OCI-LY7 (cell line): ENCODE measurements around the gene SLC25A21. TPM values are rescaled to one million over a fixed set of nuclear protein-coding genes. Genes with fewer than 3 reads are reported as not detected.
"Not testable (repeated sequence)": the region's sequence is repeated elsewhere in the genome, so short reads cannot be mapped to it uniquely, and the experiment has no call there.

ENCODE experiments used
- BruUV-seq: library from RNA; stranded (reverse); fragments of 400-500 nt; replicated peaks from 2 replicates; lab custom pipeline; 2021; lab: Mats Ljungman, UMichigan
- CTCF ChIA-PET: fragments of 300-600 bp; sonication (Branson Sonifier 250); formaldehyde crosslinking; loops from one replicate; lab custom pipeline; 2022; ENCODE audit warnings: antibody characterized with exemption; ENCODE audit not compliant: unreplicated experiment; lab: Charles Lee
- POLR2A ChIA-PET: fragments of 300-600 bp; sonication (Branson Sonifier 250); formaldehyde crosslinking; loops from one replicate; lab custom pipeline; 2022; ENCODE audit warnings: antibody characterized with exemption; lab: Charles Lee
- DNase-seq: peaks from one replicate; pipeline ENCODE4 v3.0.0-alpha.2; 2015; ENCODE audit warnings: low spot score
- H2AFZ ChIP-seq: fragments of 200-600 bp; sonication (generic), shearing (Covaris generic); 2 replicates; pipeline ENCODE4 v1.6.1; 2014; ENCODE audit warnings: mild to moderate bottlenecking, antibody characterized with exemption, low read length, moderate library complexity
- H3K27ac ChIP-seq: fragments of 200-600 bp; sonication (generic); 2 replicates; pipeline ENCODE4 v1.5.1; 2014; ENCODE audit warnings: mixed run types, low read depth, mild to moderate bottlenecking, moderate library complexity, low read length, inconsistent platforms; ENCODE audit not compliant: poor library complexity, severe bottlenecking
- H3K36me3 ChIP-seq: fragments of 200-600 bp; sonication (generic); 2 replicates; pipeline ENCODE4 v1.6.1; 2014; ENCODE audit warnings: mild to moderate bottlenecking, antibody characterized with exemption, low read length, moderate library complexity, mixed read lengths; ENCODE audit not compliant: insufficient read depth
- H3K4me1 ChIP-seq: fragments of 200-600 bp; sonication (generic); 2 replicates; pipeline ENCODE4 v1.5.1; 2014; ENCODE audit warnings: mild to moderate bottlenecking, low read length; ENCODE audit not compliant: insufficient read depth, poor library complexity, severe bottlenecking
- H3K4me2 ChIP-seq: fragments of 200-600 bp; sonication (generic); 2 replicates; pipeline ENCODE4 v1.6.1; 2014; ENCODE audit warnings: mild to moderate bottlenecking, low read length
- H3K4me3 ChIP-seq: fragments of 200-600 bp; sonication (generic); 2 replicates; pipeline ENCODE4 v1.5.1; 2014; ENCODE audit warnings: mild to moderate bottlenecking, low read depth, low read length; ENCODE audit not compliant: poor library complexity, severe bottlenecking
- H3K79me2 ChIP-seq: fragments of 200-600 bp; sonication (generic); 2 replicates; pipeline ENCODE4 v1.6.1; 2016; ENCODE audit warnings: low read depth, mild to moderate bottlenecking, low read length, moderate library complexity, mixed read lengths; ENCODE audit not compliant: insufficient read depth
- H3K9me2 ChIP-seq: fragments of 200-600 bp; sonication (generic); 2 replicates; pipeline ENCODE4 v1.6.1; 2016; ENCODE audit warnings: mild to moderate bottlenecking, low read length, mixed read lengths; ENCODE audit not compliant: insufficient read depth
- H3K9me3 ChIP-seq: fragments of 200-600 bp; sonication (generic); 2 replicates; pipeline ENCODE4 v1.6.1; 2014; ENCODE audit warnings: mild to moderate bottlenecking, mixed run types, low read length, mixed read lengths
- H4K20me1 ChIP-seq: fragments of 200-600 bp; sonication (generic); 2 replicates; pipeline ENCODE4 v1.6.1; 2014; ENCODE audit warnings: mild to moderate bottlenecking, antibody characterized with exemption, low read length, moderate library complexity, mixed read lengths; ENCODE audit not compliant: insufficient read depth
- EZH2phosphoT487 ChIP-seq: fragments of 200-600 bp; sonication (generic); IDR thresholded peaks from 2 replicates; pipeline ENCODE4 v1.6.1; 2018; ENCODE audit warnings: low read depth, borderline replicate concordance, mild to moderate bottlenecking, mixed run types, antibody characterized with exemption, low read length, moderate library complexity, mixed read lengths
- intact Hi-C: fragments of 100-400 bp; cut with micrococcal nuclease; formaldehyde crosslinking; loops from one replicate; pipeline ENCODE4 v1.10.0; 2022; ENCODE audit not compliant: unreplicated experiment
- total RNA-seq, 2 experiments: library from RNA; depleted of rRNA in 1 of 2; stranded (reverse); fragments of >200 nt in 1 of 2; shearing (Covaris generic) in 1 of 2; gene quantifications; 2 replicates each; pipeline ENCODE4 v1.2.3, GENCODE V29; 2014 to 2022
- TF ChIP-seq, protein P1 (sequence below): fragments of 200-600 bp; sonication (generic); conservative IDR thresholded peaks from 2 replicates; pipeline ENCODE4 v1.5.1; 2014; ENCODE audit warnings: mild to moderate bottlenecking, antibody characterized with exemption, low read length, moderate library complexity, mixed read lengths

The SLC25A21 gene
- total RNA-seq, 2 experiments from 2014 or later = not detected

GRCh38 chr14:36817071-36817930 lies 355.1 kb downstream of the SLC25A21 start:
- Histone ChIP-seq H3K4me1 (no peaks in the 10 kb centered on the region), H3K4me3 (no peak overlapping the region), H3K9me2 (no peaks in the 10 kb centered on the region), H3K4me2 (no peak overlapping the region), H3K9me3 (no peaks in the 10 kb centered on the region), H3K27ac (no peak overlapping the region), H2AFZ (no peak overlapping the region), H4K20me1 (no peaks in the 10 kb centered on the region), H3K36me3 (no peaks in the 10 kb centered on the region), H3K79me2 (no peaks in the 10 kb centered on the region)
- POLR2A ChIA-PET = interaction anchor here (0.9 kb wide), 1 partner anchor 28 kb away, joined by 3 read pairs; no protein-coding TSS in a partner anchor
- CTCF ChIA-PET = no interaction called here
- intact Hi-C loops = no loop called here
- no peak for TF ChIP-seq EZH2phosphoT487
- TF ChIP-seq, protein P1, sequence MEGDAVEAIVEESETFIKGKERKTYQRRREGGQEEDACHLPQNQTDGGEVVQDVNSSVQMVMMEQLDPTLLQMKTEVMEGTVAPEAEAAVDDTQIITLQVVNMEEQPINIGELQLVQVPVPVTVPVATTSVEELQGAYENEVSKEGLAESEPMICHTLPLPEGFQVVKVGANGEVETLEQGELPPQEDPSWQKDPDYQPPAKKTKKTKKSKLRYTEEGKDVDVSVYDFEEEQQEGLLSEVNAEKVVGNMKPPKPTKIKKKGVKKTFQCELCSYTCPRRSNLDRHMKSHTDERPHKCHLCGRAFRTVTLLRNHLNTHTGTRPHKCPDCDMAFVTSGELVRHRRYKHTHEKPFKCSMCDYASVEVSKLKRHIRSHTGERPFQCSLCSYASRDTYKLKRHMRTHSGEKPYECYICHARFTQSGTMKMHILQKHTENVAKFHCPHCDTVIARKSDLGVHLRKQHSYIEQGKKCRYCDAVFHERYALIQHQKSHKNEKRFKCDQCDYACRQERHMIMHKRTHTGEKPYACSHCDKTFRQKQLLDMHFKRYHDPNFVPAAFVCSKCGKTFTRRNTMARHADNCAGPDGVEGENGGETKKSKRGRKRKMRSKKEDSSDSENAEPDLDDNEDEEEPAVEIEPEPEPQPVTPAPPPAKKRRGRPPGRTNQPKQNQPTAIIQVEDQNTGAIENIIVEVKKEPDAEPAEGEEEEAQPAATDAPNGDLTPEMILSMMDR = no peak
- no TSS peak for BruUV-seq
- DNase-seq = no peak

DNA sequence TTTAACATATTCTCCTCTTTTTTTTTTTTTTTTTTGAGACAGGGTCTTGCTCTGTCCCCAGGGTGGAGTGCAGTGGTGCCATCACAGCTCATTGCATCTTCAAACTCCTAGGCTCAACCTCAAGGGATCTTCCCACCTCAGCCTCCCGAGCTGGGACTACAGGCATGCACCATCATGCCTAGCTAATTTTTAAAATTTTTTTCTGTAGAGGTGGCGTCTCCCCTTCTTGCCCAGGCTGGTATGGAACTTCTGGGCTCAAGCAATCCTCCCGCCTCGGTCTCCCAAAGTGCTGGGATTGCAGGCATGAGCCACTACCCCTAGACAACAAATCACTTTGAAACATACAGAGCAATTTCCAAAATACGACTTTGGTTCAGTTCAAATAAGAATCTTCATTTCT lies 355.9 kb downstream of the SLC25A21 start:
- H3K9me3 ChIP-seq = no peaks in the 10 kb centered on the region
- CTCF ChIA-PET = no interaction called here
- BruUV-seq = no TSS peak

GRCh38 chr14:36814783-36815182 lies 357.6 kb downstream of the SLC25A21 start:
- H4K20me1 ChIP-seq, H3K36me3 ChIP-seq, H3K27ac ChIP-seq, DNase-seq, H2AFZ ChIP-seq, H3K4me2 ChIP-seq, intact Hi-C loops, BruUV-seq, H3K4me3 ChIP-seq, POLR2A ChIA-PET, H3K9me3 ChIP-seq, H3K79me2 ChIP-seq, H3K4me1 ChIP-seq, H3K9me2 ChIP-seq, CTCF ChIA-PET: not testable (repeated sequence)

More for the DNA sequence above, 355.9 kb downstream of the SLC25A21 start:
- no peaks in the 10 kb centered on the region for H3K9me2 ChIP-seq
- H2AFZ ChIP-seq = no peak overlapping the region
- H3K4me3 ChIP-seq = no peak overlapping the region
- H3K4me1 ChIP-seq = no peaks in the 10 kb centered on the region
- H3K36me3 ChIP-seq = no peaks in the 10 kb centered on the region
- H3K4me2 ChIP-seq = no peak overlapping the region
- TF ChIP-seq, protein P1 = no peak
- no peak for TF ChIP-seq EZH2phosphoT487
- intact Hi-C loops = no loop called here
- H3K79me2 ChIP-seq = no peaks in the 10 kb centered on the region
- POLR2A ChIA-PET = interaction anchor here (0.7 kb wide), 1 partner anchor 336 kb away, joined by 4 read pairs; no protein-coding TSS in a partner anchor
- DNase-seq = no peak
- H4K20me1 ChIP-seq = no peaks in the 10 kb centered on the region
- no peak overlapping the region for H3K27ac ChIP-seq
